Trophoblast cell (in vitro differentiated cells and primary cell): ENCODE data around the gene TSPO.

ENCODE experiments used
- DNase-seq, 2 donors: peaks; one replicate each; pipeline ENCODE4 v3.0.0-alpha.2; 2016
- H2AFZ ChIP-seq: 2 replicates; pipeline ENCODE4 v1.6.1; 2013; ENCODE audit warnings: low read length, moderate library complexity, mild to moderate bottlenecking; ENCODE audit not compliant: insufficient read depth, poor library complexity
- H2AK5ac ChIP-seq: 2 replicates; pipeline ENCODE4 v1.6.1; 2013; ENCODE audit warnings: mild to moderate bottlenecking, low read length
- H2BK120ac ChIP-seq: 2 replicates; pipeline ENCODE4 v1.6.1; 2013; ENCODE audit warnings: low read length, mild to moderate bottlenecking, moderate library complexity; ENCODE audit not compliant: insufficient read depth, poor library complexity
- H2BK12ac ChIP-seq: 2 replicates; pipeline ENCODE4 v1.6.1; 2013; ENCODE audit warnings: mild to moderate bottlenecking, low read length, moderate library complexity
- H2BK5ac ChIP-seq: 2 replicates; pipeline ENCODE4 v1.6.1; 2013; ENCODE audit warnings: low read length, low read depth, moderate library complexity, mild to moderate bottlenecking; ENCODE audit not compliant: poor library complexity
- H3K14ac ChIP-seq: 2 replicates; pipeline ENCODE4 v1.6.1; 2013; ENCODE audit warnings: mild to moderate bottlenecking, low read length
- H3K18ac ChIP-seq: 2 replicates; pipeline ENCODE4 v1.6.1; 2013; ENCODE audit warnings: mild to moderate bottlenecking, low read length
- H3K23ac ChIP-seq: 2 replicates; pipeline ENCODE4 v1.6.1; 2013; ENCODE audit warnings: low read length
- H3K27ac ChIP-seq: 2 replicates; pipeline ENCODE4 v1.5.1; 2013; ENCODE audit warnings: low read depth, mild to moderate bottlenecking, inconsistent platforms, low read length, moderate library complexity
- H3K27me3 ChIP-seq: 2 replicates; pipeline ENCODE4 v1.6.1; 2013; ENCODE audit warnings: inconsistent platforms, mild to moderate bottlenecking, low read length, moderate library complexity; ENCODE audit not compliant: insufficient read depth
- H3K36me3 ChIP-seq, 2 experiments: 1 replicate in 1 of 2; 2 replicates in 1 of 2; pipeline ENCODE4 v1.6.1; 2013; ENCODE audit warnings: low read length in 2 of 2, mild to moderate bottlenecking in 2 of 2, moderate library complexity in 1 of 2; ENCODE audit not compliant: insufficient read depth in 2 of 2, control insufficient read depth in 1 of 2
- H3K4ac ChIP-seq: 2 replicates; pipeline ENCODE4 v1.6.1; 2013; ENCODE audit warnings: low read depth, mild to moderate bottlenecking, low read length, moderate library complexity
- H3K4me1 ChIP-seq, 2 experiments: 1 replicate in 1 of 2; 2 replicates in 1 of 2; pipeline ENCODE4 v1.6.1; 2013; ENCODE audit warnings: low read length in 2 of 2, mild to moderate bottlenecking in 2 of 2, moderate library complexity in 1 of 2; ENCODE audit not compliant: insufficient read depth in 2 of 2, control insufficient read depth in 1 of 2
- H3K4me2 ChIP-seq: 2 replicates; pipeline ENCODE4 v1.6.1; 2013; ENCODE audit warnings: inconsistent platforms, mild to moderate bottlenecking, low read length, moderate library complexity
- H3K4me3 ChIP-seq: 2 replicates; pipeline ENCODE4 v1.5.1; 2013; ENCODE audit warnings: mild to moderate bottlenecking, low read depth, low read length, inconsistent platforms
- H3K79me1 ChIP-seq: one replicate; pipeline ENCODE4 v1.6.1; 2013; ENCODE audit warnings: low read length
- H3K79me2 ChIP-seq: 2 replicates; pipeline ENCODE4 v1.6.1; 2013; ENCODE audit warnings: low read length, mild to moderate bottlenecking; ENCODE audit not compliant: control insufficient read depth, insufficient read depth, poor library complexity
- H3K9ac ChIP-seq: 2 replicates; pipeline ENCODE4 v1.6.1; 2013; ENCODE audit warnings: mild to moderate bottlenecking, low read length
- H3K9me3 ChIP-seq: 2 replicates; pipeline ENCODE4 v1.6.1; 2013; ENCODE audit warnings: low read depth, mild to moderate bottlenecking, control low read depth, inconsistent platforms, low read length; ENCODE audit not compliant: insufficient read depth
- H4K12ac ChIP-seq: 2 replicates; pipeline ENCODE4 v1.6.1; 2013; ENCODE audit warnings: low read depth, mild to moderate bottlenecking, low read length, moderate library complexity
- H4K8ac ChIP-seq: 2 replicates; pipeline ENCODE4 v1.6.1; 2013; ENCODE audit warnings: low read depth, mild to moderate bottlenecking, low read length, moderate library complexity
- H4K91ac ChIP-seq: one replicate; pipeline ENCODE4 v1.6.1; 2013; ENCODE audit warnings: low read depth, mild to moderate bottlenecking, low read length, moderate library complexity
- WGBS: extraction: QIAGEN DNeasy Blood & Tissue Kit; methylation state at CpG from one replicate; pipeline ENCODE4 v1.1.7; 2013; ENCODE audit warnings: missing lambda C conversion rate; ENCODE audit not compliant: insufficient read length, insufficient coverage; ENCODE audit errors: extremely low coverage; 5-methylcytosine and 5-hydroxymethylcytosine counted together

Gene TSPO

DNA sequence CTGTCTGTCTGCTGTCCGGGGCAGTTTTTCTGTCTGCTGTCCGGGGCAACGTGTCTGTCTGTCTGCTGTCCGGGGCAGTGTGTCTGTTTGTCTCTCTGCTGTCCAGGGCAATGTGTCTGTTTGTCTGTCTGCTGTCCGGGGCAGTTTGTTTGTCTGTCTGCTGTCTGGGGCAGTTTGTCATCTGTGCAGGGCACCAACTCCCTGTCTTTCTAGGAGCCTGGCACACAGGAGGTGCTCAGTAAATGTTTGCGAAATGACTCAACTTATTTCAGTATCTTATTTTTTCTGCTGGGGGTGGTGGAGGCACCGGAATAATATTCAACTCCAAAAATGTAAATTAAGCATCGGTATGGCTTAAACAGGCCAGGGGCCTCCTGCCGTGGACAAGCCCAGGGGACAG, 47.6 kb downstream of the TSPO start:
- no peaks in the 10 kb centered on the region for H3K27me3 ChIP-seq
- H3K14ac ChIP-seq: no peak overlapping the region
- no peaks in the 10 kb centered on the region for H3K79me1 ChIP-seq
- no peaks in the 10 kb centered on the region for H3K4me1 ChIP-seq
- no CpG with 5 or more reads among the region's 9 CpGs for WGBS
- no peak overlapping the region for H2AK5ac ChIP-seq
- no peak overlapping the region for H3K4me3 ChIP-seq
- H3K27ac ChIP-seq: no peak overlapping the region
- peaks cover 9% of the 10 kb centered on the region for H3K9me3 ChIP-seq
- H4K12ac ChIP-seq: no peak overlapping the region
- no peak overlapping the region for H3K18ac ChIP-seq
- no peak overlapping the region for H2BK5ac ChIP-seq
- no peak overlapping the region for H3K4me2 ChIP-seq
- H3K36me3 ChIP-seq: no peaks in the 10 kb centered on the region
- H2BK120ac ChIP-seq: no peak overlapping the region
- H3K79me2 ChIP-seq: no peaks in the 10 kb centered on the region
- H3K4ac ChIP-seq: no peak overlapping the region
- H2AFZ ChIP-seq: no peak overlapping the region
- H4K8ac ChIP-seq: no peak overlapping the region
- H4K91ac ChIP-seq: no peak overlapping the region
- H3K23ac ChIP-seq: no peak overlapping the region
- no peak for DNase-seq
- no peak overlapping the region for H3K9ac ChIP-seq
- H2BK12ac ChIP-seq: no peak overlapping the region

DNA sequence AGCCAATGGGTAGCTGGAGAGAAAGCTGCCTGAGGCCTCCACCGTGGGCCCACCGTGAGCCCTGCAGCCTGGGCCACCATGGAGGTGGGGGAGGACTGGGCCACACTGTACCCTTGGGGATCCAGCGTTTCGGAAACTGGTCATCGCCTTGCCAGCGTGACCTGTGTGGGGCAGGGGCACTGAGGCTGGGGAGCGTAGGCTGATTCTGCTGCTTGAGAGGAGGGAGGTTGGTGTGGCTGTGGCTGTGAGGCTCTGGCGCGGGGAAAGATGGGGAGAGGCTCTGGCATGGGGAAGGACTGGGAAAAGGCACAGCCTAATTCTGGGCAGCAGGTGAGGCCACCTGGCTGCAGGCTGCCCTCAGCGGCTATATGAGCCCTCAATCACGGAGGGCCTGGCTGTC, 48.2 kb downstream of the TSPO start:
- Histone ChIP-seq H3K27ac (no peak overlapping the region), H4K12ac (no peak overlapping the region), H3K4ac (no peak overlapping the region), H3K9ac (no peak overlapping the region), H3K4me3 (no peak overlapping the region), H3K14ac (no peak overlapping the region), H3K4me1 (no peaks in the 10 kb centered on the region), H3K79me1 (no peaks in the 10 kb centered on the region), H3K4me2 (no peak overlapping the region), H2AK5ac (no peak overlapping the region), H3K27me3 (no peaks in the 10 kb centered on the region), H3K23ac (no peak overlapping the region), H2BK120ac (no peak overlapping the region), H2BK12ac (no peak overlapping the region), H2BK5ac (no peak overlapping the region), H4K91ac (no peak overlapping the region), H3K9me3 (peaks cover 9% of the 10 kb centered on the region), H2AFZ (no peak overlapping the region), H3K18ac (no peak overlapping the region), H3K36me3 (no peaks in the 10 kb centered on the region), H4K8ac (no peak overlapping the region), H3K79me2 (no peaks in the 10 kb centered on the region)
- WGBS: no CpG with 5 or more reads among the region's 11 CpGs
- DNase-seq: no peak

DNA sequence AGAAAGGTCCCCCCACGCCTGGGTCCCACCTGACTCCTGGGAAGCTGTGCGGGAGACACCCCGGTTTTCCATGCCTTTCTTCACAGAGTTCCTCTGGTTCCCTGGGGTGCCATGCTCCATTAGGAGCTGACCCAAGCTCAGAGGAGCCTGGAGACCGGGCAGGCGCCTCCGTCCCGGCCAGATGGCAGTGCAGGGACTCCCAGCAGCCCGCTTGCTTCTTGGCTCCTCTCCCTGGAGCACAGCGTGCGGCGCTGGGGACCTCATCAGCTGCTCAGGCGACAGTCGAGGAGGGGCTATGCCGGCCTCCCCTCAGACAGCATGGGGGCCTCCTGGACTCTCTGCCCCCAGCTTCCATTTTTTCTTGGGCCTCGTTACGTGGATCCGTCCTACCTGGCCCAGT, 48.7 kb downstream of the TSPO start:
- H3K4me1 ChIP-seq: no peaks in the 10 kb centered on the region
- no peaks in the 10 kb centered on the region for H3K36me3 ChIP-seq
- no peaks in the 10 kb centered on the region for H3K79me2 ChIP-seq
- no peak overlapping the region for H3K9ac ChIP-seq
- H2AFZ ChIP-seq: no peak overlapping the region
- no peak overlapping the region for H2BK5ac ChIP-seq
- DNase-seq: no peak
- H2BK12ac ChIP-seq: no peak overlapping the region
- H3K4ac ChIP-seq: no peak overlapping the region
- no peak overlapping the region for H3K4me2 ChIP-seq
- no peaks in the 10 kb centered on the region for H3K79me1 ChIP-seq
- no peak overlapping the region for H3K27ac ChIP-seq
- no peak overlapping the region for H3K23ac ChIP-seq
- peaks cover 9% of the 10 kb centered on the region for H3K9me3 ChIP-seq
- H3K4me3 ChIP-seq: no peak overlapping the region
- H4K12ac ChIP-seq: no peak overlapping the region
- no peak overlapping the region for H2BK120ac ChIP-seq
- no CpG with 5 or more reads among the region's 17 CpGs for WGBS
- no peak overlapping the region for H2AK5ac ChIP-seq
- H4K91ac ChIP-seq: no peak overlapping the region
- H3K18ac ChIP-seq: no peak overlapping the region
- H3K27me3 ChIP-seq: no peaks in the 10 kb centered on the region
- H3K14ac ChIP-seq: no peak overlapping the region
- H4K8ac ChIP-seq: no peak overlapping the region

DNA sequence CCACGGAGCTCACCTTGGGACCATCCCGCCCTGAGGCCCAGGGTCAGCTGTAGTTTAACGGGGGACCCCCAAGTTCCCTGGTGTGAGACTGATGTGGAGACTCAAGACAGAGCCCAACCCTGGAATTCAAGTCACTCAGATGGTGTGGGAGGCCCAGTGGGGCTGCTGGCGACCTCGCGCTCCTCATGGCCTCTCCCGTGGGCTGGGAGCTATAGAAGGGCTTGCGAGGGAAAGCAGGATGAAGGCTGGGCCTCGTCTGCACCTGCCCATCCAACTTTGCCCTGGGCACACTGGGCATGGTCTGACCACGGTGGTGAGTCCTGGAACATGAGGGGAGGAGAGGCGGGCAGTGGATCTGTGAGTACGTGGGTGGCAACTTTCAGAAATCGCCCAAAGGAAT, 49.2 kb downstream of the TSPO start:
- no peak for DNase-seq
- Histone ChIP-seq H2BK5ac (no peak overlapping the region), H3K4me3 (peak overlapping the region; percentile 31), H3K18ac (no peak overlapping the region), H3K4me1 (no peaks in the 10 kb centered on the region), H2AK5ac (no peak overlapping the region), H3K79me1 (no peaks in the 10 kb centered on the region), H2BK120ac (no peak overlapping the region), H3K79me2 (no peaks in the 10 kb centered on the region), H4K12ac (no peak overlapping the region), H3K23ac (no peak overlapping the region), H3K9me3 (peaks cover 9% of the 10 kb centered on the region), H2AFZ (no peak overlapping the region), H3K4me2 (no peak overlapping the region), H3K4ac (no peak overlapping the region), H3K27ac (no peak overlapping the region), H3K9ac (no peak overlapping the region), H3K36me3 (no peaks in the 10 kb centered on the region), H4K8ac (no peak overlapping the region), H4K91ac (no peak overlapping the region), H3K14ac (no peak overlapping the region), H3K27me3 (no peaks in the 10 kb centered on the region), H2BK12ac (no peak overlapping the region)
- no CpG with 5 or more reads among the region's 13 CpGs for WGBS
